CD4-positive, alpha-beta T cell treated with Interleukin-1 beta for 1 hour (primary cell): ENCODE data around the gene OR4F6.

ENCODE experiments used
- DNase-seq, 2 donors: peaks; one replicate each; pipeline ENCODE4 v3.0.0-alpha.2; 2020 to 2022

OR4F6 gene

DNA sequence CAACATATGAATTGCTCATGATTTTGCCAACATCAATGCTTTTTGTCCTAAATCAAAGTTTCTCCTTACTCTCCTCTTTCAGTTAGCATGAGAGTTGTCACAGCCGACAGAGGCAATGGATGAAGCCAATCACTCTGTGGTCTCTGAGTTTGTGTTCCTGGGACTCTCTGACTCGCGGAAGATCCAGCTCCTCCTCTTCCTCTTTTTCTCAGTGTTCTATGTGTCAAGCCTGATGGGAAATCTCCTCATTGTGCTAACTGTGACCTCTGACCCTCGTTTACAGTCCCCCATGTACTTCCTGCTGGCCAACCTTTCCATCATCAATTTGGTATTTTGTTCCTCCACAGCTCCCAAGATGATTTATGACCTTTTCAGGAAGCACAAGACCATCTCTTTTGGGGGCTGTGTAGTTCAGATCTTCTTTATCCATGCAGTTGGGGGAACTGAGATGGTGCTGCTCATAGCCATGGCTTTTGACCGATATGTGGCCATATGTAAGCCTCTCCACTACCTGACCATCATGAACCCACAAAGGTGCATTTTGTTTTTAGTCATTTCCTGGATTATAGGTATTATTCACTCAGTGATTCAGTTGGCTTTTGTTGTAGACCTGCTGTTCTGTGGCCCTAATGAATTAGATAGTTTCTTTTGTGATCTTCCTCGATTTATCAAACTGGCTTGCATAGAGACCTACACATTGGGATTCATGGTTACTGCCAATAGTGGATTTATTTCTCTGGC is 2.5 kb downstream of the OR4F6 start:
- DNase-seq = no peak

DNA sequence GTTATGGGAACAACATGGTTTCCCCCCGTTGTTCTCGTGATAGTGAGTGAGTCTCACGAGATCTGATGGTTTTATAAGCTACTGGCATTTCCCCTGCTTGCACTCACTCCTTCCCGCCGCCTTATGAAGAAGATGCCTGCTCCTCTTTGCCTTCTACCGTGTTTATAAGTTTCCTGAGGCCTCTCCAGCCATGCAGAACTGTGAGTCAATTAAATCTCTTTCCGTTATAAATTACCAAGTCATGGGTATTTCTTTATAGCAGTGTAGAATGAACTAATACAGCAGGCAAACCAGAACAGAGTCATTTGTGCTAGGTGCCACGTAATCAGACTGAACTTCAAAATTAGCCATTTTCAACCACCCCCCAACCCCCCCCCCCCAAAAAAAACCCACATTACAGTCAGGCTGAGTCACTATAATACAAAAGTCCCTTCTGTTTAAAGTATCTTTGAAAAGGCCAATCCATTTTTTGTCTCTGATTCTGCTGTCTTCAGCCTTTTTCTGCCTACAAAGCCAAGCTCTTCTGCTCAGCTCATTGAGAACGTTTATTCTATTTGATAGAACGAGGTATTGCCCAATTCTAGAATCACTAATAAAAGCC is 4.1 kb downstream of the OR4F6 start:
- no peak for DNase-seq

DNA sequence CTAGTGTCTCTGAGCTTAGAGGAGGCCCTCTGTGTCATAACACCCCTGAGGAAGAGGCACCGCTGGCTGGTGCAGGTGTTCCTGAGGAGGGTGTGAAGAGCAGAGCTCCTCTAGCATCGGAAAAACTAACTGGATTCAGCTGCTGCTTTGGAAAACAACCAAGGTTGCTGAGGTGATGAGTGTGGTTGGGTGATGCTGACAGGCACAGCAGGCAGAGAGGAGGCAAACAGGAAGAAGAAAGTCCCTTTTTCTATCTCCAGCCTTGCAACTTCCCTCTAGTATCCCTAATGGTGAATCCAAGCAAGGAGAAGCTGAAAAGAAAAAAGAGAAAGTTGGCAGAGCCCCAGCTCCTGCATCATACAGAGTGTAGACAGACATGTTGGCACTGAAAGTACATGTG is 4.9 kb downstream of the OR4F6 start:
- DNase-seq = no peak

DNA sequence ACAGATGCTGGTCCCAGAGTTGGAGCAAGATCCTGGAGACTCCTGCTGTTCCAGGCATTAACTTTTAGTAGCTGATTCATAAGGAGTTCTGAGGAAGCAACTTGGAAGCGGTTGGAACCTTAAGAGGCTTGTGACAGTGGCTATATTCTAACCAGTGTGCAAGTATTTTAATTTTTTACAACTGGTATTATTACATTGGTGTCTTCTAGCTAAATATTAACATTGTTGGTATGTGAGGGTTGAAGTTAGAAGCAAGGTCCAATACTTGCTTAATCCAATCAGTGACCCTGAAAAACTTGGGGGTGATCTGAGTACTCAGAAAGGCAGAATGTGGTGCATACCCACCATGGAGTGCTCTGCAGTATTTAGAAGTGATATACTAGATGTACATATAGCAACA is 7.1 kb downstream of the OR4F6 start:
- DNase-seq = no peak

DNA sequence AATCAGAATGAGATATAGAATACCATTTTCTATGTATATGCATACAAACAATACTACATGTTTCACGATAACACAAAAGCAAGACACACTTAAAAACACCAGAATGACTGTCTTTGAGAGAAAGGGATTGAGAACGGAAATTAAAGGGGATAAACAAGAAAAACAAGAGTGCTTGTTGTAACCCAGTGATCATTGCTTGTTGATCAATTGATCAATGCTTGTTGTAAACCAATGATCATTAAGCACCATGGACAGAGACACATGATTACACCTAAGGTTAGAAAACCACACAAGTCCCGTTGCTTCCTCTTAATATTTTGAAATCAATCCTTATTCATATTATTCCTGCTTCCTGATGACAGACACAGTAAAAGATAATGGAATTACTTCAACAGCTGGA is 7.6 kb downstream of the OR4F6 start:
- DNase-seq = no peak

DNA sequence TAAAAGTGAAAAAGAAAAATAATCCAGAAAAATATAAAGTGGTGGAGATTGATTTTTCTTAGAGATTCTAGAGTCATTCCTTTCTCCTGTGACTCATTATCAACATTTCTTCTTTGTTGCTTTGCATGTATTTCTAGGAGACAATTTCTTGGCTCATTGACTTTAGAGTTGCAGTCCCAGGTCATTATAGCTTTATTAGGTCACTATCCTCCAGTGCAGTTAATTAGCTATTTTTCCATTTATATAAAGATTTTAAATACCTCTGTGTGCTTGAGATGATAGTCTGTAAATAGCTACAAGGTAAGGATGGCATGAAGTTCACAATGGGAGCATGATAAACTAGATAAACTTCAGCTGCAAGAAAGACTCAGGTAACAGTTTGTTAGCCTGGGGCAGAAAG is 8.6 kb downstream of the OR4F6 start, which contains the start of gene OR4F15:
OR4F15 (plus strand) TSS at position 301 of the 400 bp plus-strand sequence. CDS start 5,985 bp downstream, outside the sequence.
- no peak for DNase-seq

DNA sequence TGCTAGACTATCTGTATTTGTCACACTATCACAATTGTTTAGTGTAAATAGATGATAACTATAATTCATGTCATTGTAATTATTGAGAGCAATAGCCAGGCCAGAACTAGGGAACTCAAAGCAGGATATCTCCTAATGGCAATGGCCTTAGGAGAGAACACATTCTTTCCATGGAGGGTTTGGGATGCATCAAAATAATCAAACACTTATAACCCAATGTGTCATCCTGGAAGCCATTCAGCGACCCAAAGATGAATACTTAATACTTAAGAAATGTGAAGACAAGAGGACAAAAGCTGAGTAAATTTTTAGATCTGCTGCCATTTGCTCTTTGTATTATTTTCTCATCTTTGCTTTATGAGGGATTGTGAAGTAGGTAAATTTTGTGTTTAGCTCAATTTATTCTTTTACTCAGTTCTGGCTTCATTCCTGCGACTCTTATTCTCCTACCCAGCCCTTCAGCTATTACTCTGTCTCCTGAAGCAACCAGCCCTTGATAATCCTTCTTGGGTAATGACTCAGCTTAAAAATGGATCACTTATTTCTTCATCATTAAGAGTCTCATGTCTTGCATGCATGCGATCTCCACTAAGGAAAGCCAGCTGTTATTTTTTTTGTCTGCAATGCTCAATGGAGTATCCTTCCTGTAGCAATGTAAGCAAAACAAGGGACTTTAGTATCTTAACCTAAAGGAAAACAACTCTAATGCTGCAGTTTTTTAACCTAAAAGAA is 10.7 kb downstream of the OR4F6 start:
- DNase-seq = no peak

DNA sequence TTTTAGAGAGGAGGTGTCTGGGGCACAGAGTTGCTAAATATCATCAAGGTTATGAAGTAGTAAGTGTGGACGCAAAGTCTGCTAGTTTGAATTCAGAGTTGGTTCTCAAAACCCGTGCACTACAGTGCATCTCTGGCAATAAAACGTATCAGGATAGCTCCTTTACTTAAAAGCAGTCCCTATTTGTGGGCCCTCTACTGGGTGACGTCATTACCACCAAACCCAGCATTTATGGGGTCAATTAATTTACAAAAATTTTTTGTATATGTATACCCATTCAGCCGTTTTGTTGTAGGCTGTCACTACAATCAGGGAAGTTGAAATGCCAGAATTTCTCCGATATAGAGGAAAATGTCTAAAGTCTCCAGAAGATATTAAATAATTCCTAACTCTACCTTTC is 17.5 kb downstream of the OR4F6 start:
- no peak for DNase-seq

DNA sequence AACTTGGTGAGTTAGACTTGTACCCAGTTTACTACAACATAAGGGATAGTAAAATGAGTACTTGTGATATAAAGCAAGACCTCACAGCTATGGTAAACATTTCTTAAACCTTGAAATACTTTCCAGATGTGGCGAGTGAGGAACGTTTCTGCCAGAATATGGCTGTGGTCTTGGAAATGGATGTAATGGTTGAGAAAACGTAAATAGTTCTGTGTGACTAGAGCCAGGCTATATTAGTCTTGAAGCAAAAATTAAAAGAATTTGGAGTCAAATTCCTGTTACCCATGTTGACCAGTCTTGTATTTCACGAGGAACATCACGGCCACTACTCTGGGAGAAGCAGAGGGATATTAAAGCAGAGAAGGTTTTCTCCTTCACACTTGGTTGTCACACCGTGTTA is 23.9 kb downstream of the OR4F6 start:
- no peak for DNase-seq

DNA sequence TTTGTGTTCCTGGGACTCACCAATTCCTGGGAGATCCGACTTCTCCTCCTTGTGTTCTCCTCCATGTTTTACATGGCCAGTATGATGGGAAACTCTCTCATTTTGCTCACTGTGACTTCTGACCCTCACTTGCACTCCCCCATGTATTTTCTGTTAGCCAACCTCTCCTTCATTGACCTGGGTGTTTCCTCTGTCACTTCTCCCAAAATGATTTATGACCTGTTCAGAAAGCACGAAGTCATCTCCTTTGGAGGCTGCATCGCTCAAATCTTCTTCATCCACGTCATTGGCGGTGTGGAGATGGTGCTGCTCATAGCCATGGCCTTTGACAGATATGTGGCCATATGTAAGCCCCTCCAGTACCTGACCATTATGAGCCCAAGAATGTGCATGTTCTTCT is 25.5 kb downstream of the OR4F6 start:
- DNase-seq = no peak

DNA sequence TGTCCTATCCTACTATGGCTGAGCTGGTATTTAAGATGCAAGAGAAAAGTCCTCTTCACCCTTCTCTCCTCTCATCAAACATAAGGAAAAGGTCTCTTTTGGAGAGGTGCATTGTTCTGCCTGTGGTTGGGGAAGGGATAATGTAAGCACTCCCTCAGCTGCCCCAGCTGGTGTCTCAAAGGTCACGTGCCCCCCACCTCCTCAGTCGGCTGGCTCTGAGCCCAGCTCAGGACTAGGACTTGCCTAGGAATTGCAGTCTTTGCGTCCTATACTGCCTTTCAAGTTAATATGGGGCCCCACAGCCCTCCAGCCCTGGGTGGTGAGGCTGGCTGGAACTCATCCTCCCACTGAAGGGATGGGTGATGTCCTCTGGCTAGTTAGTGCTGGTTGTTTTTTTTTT is 38.3 kb downstream of the OR4F6 start:
- no peak for DNase-seq

DNA sequence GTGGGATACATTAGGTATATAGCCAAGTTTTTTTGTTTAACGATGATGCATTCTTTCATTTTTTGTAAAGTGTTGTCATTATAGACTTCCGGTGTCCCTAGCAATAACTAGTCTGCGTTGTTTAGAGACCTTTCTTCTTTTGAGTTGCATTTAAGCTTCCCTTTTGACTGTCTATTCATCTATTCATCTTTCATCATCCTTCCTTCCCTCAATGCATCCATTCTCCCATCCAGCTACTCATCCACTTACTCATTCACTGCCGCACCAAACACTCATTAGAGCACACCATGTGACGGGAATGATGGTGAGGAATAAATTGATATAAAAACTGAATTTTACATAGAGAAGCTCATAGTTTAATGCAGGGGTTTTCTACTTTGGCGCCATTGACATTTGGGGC is 41.6 kb downstream of the OR4F6 start:
- DNase-seq = no peak

DNA sequence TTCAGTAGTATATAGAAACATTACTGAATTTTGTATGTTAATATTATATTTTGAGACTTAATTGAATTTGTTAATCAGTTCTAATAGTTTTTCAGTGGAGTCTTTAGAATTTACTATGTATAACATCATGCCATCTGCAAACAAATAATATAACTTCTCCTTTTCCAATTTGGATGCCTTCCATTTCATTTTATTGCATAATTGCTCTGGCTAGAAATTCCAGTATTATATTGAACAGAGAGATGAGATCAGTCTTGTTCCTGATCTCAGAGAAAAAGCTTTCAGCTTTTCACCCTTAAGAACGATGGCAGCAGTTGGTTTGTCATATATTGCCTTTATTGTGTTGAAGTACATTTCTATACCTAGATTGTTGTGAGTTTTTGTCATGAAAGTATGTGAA is 49.0 kb downstream of the OR4F6 start:
- no peak for DNase-seq
